NCI-H2227 (cell line): ENCODE measurements around the gene DNAL4.

Experiments
- DNase-seq: peaks from one replicate; lab custom pipeline; 2025; ENCODE audit not compliant: unreplicated experiment; lab: John Stamatoyannopoulos, UW

DNAL4 gene

GRCh38 chr22:38788021-38788816 lies 5.7 kb downstream of the DNAL4 start:
- peak; percentile 21 for DNase-seq

GRCh38 chr22:38786631-38787030 lies 7.3 kb downstream of the DNAL4 start:
- no peak for DNase-seq

GRCh38 chr22:38784856-38785255 lies 9.1 kb downstream of the DNAL4 start:
- no peak for DNase-seq

- DNase-seq: no peak
Measured at GRCh38 chr22:38784035-38784434, 9.9 kb downstream of the DNAL4 start.

GRCh38 chr22:38783095-38783615 lies 10.8 kb downstream of the DNAL4 start:
- no peak for DNase-seq

GRCh38 chr22:38782402-38783094 lies 11.4 kb downstream of the DNAL4 start:
- DNase-seq: peak; percentile 23

- DNase-seq: no peak
Measured at GRCh38 chr22:38781033-38781432, 12.9 kb downstream of the DNAL4 start.

GRCh38 chr22:38777087-38777671 lies 16.8 kb downstream of the DNAL4 start:
- no peak for DNase-seq

GRCh38 chr22:38776086-38776485 lies 17.9 kb downstream of the DNAL4 start:
- no peak for DNase-seq

- DNase-seq: no peak
Measured at GRCh38 chr22:38775656-38776055, 18.3 kb downstream of the DNAL4 start.

GRCh38 chr22:38774496-38775166 lies 19.3 kb downstream of the DNAL4 start:
- DNase-seq: no peak

- DNase-seq: no peak
Measured at GRCh38 chr22:38773363-38773946, 20.5 kb downstream of the DNAL4 start.

- no peak for DNase-seq
Measured at GRCh38 chr22:38772623-38772873, 21.4 kb downstream of the DNAL4 start.

- no peak for DNase-seq
Measured at GRCh38 chr22:38770257-38770949, 23.5 kb downstream of the DNAL4 start.

GRCh38 chr22:38768036-38768435 lies 25.9 kb downstream of the DNAL4 start:
- DNase-seq: no peak

GRCh38 chr22:38767313-38767712 lies 26.6 kb downstream of the DNAL4 start:
- no peak for DNase-seq

- DNase-seq: peak; percentile 37
Measured at GRCh38 chr22:38766076-38766777, 27.7 kb downstream of the DNAL4 start.

- DNase-seq: no peak
Measured at GRCh38 chr22:38762551-38762983, 31.4 kb downstream of the DNAL4 start.

- DNase-seq: no peak
Measured at GRCh38 chr22:38761202-38762162, 32.5 kb downstream of the DNAL4 start.
